Heart left ventricle (tissue), 16 donors: ENCODE data around the gene PLEKHG3. TPM values are rescaled to one million over a fixed set of nuclear protein-coding genes. Genes with fewer than 3 reads are reported as not detected.

Experiments
- ATAC-seq, 4 donors: fragments of 200-7000 bp; cut with Tn5 transposase; one replicate each; pipeline ENCODE4 v1.9.1; 2020 to 2022; ENCODE audit warnings: moderate library complexity in 4 of 4, mild to moderate bottlenecking in 3 of 4, moderate number of reproducible peaks in 1 of 4
- DNase-seq, 5 donors: peaks; one replicate each; pipeline ENCODE4 v3.0.0-alpha.2; 2020
- H3K27ac ChIP-seq, 12 donors: fragments of 200-600 bp; sonication (generic) in 4 of 12; one replicate each; pipeline versions ENCODE4 v1.5.0 to v1.8.0; 2016 to 2022; ENCODE audit warnings: mild to moderate bottlenecking in 2 of 12
- H3K27me3 ChIP-seq, 9 donors: fragments of 200-600 bp; sonication (generic) in 2 of 9; one replicate each; pipeline versions ENCODE4 v1.5.1 to v1.8.0; 2016 to 2022; ENCODE audit warnings: mild to moderate bottlenecking in 3 of 9
- H3K36me3 ChIP-seq, 9 donors: fragments of 200-600 bp; sonication (generic) in 2 of 9; one replicate each; pipeline versions ENCODE4 v1.5.0 to v1.8.0; 2018 to 2022; ENCODE audit warnings: mild to moderate bottlenecking in 2 of 9
- H3K4me1 ChIP-seq, 12 donors: fragments of 200-600 bp; sonication (generic) in 4 of 12; one replicate each; pipeline versions ENCODE4 v1.5.0 to v1.8.0; 2016 to 2022; ENCODE audit warnings: mild to moderate bottlenecking in 3 of 12
- H3K4me3 ChIP-seq, 12 donors: fragments of 200-600 bp; sonication (generic) in 4 of 12; one replicate each; pipeline versions ENCODE4 v1.5.0 to v1.8.0; 2017 to 2022; ENCODE audit warnings: mild to moderate bottlenecking in 9 of 12, moderate library complexity in 4 of 12
- H3K9me3 ChIP-seq, 12 donors: fragments of 200-600 bp; sonication (generic) in 4 of 12; one replicate each; pipeline versions ENCODE4 v1.5.0 to v1.8.0; 2016 to 2022; ENCODE audit warnings: mild to moderate bottlenecking in 1 of 12
- CTCF ChIP-seq, 12 donors: fragments of 200-600 bp; sonication (generic) in 4 of 12; IDR thresholded peaks; one replicate each; pipeline versions ENCODE4 v1.5.0 to v1.8.0; 2018 to 2022; ENCODE audit warnings: antibody characterized with exemption in 12 of 12, mild to moderate bottlenecking in 5 of 12
- POLR2A ChIP-seq, 2 donors: fragments of 450-650 bp; IDR thresholded peaks; one replicate each; pipeline ENCODE4 v1.6.1; 2017; ENCODE audit warnings: antibody characterized with exemption in 2 of 2, mild to moderate bottlenecking in 2 of 2, moderate library complexity in 2 of 2
- WGBS, 4 donors: extraction: QIAGEN DNeasy Blood & Tissue Kit in 2 of 4; methylation state at CpG; one replicate each; pipeline versions ENCODE4 v1.1.5 to v1.1.7; 2013 to 2018; 5-methylcytosine and 5-hydroxymethylcytosine counted together
- intact Hi-C, 10 donors: fragments of 100-400 bp; cut with DNase I; formaldehyde crosslinking; loops; one replicate each; pipeline versions ENCODE4 v1.11.1 to v1.14.2; 2022
- polyA plus RNA-seq, 2 donors: library from polyadenylated mRNA; stranded (reverse); fragments of 200-250 nt; gene quantifications; one replicate each; pipeline ENCODE4 v1.2.3, GENCODE V29; 2013
- total RNA-seq, 9 donors: library from RNA; depleted of rRNA in 2 of 9; stranded (reverse); fragments of >200 nt in 2 of 9; fragmentation: NEBNext Ultra II Directional in 3 of 9; extraction: Animal tissue kit (Norgen Biotek cat#: 25700) in 3 of 9; gene quantifications; one replicate each; pipeline versions ENCODE4 v1.1.0 to v1.2.4, GENCODE V29; 2016 to 2023
- donor health status: ischemic (EF 13 %, LVEDD 7.1; RV severe dilation, severe dysfunction).
- donor health status: healthy with polysubstance abuse.
- donor health status: DM: no; HTN: yes; CAD: no.
- donor health status: DM: no; HTN: no; CAD: no.
- donor health status: ischemic (EF 25% LVEDD 6.9; RV normal size, moderate dysfunction).
- donor health status: ischemic (EF 25% LVEDD 5.7; RV mildly dilated, moderate dysfunction).
- donor health status: healthy.
- donor health status: DM: yes; HTN: yes; CAD: no.
- donor health status: ischemic (EF 35%, LVEDD 5.7; RV mildly dilated, moderate dysfunction).
- donor health status: nonischemic (EF 11% LVEDD 7.7; RV severe dilation, severe dysfunction).
- donor health status: DM: yes; HTN: yes; CAD: no.
- donor health status: PGD.
- donor health status: ischemic (EF 29% LVEDD 5.4; RV normal size, mild dysfunction).
- donor health status: nonischemic (EF 23%, LVEDD 6.1; RV moderate dilation, normal function).

The PLEKHG3 gene
- total and polyA plus RNA-seq, 11 donors = 7.0 to 34.3 (median 17.8) TPM

GRCh38 chr14:64743061-64743460 is 38.8 kb downstream of the PLEKHG3 start:
- DNase-seq (no peak), ATAC-seq (no peak)
- Histone ChIP-seq H3K27me3 (no peaks in the 10 kb centered on the region), H3K9me3 (no peaks in the 10 kb centered on the region), H3K27ac (no peak overlapping the region), H3K4me1 (peaks cover 0 to 24% (median 20%) of the 10 kb centered on the region in 12 donors), H3K36me3 (peaks cover 0 to 76% (median 70%) of the 10 kb centered on the region in 9 donors), H3K4me3 (no peak overlapping the region)
- no peak for TF ChIP-seq POLR2A (IDR thresholded peaks at IDR 0.05)
- TF ChIP-seq CTCF (IDR thresholded peaks at IDR 0.05) = no peak
- intact Hi-C loops = no loop called here
- WGBS, 4 donors = 96 to 97% (median 96%) methylated on average over 9 to 27 of the region's 27 CpGs

GRCh38 chr14:64745511-64746091 is 41.4 kb downstream of the PLEKHG3 start:
- H3K4me1 ChIP-seq = peaks cover 0 to 25% (median 20%) of the 10 kb centered on the region in 12 donors
- TF ChIP-seq POLR2A (IDR thresholded peaks at IDR 0.05) (no peak), CTCF (IDR thresholded peaks at IDR 0.05) (peak in 6 of 12 donors; percentile 17 to 40 (median 32))
- DNase-seq = no peak
- peak; percentile 27 to 51 (median 48) for ATAC-seq
- H3K27ac ChIP-seq = peak overlapping the region in 9 of 12 donors; percentile 26 to 65 (median 42)
- intact Hi-C loops = no loop called here
- no peaks in the 10 kb centered on the region for H3K9me3 ChIP-seq
- H3K4me3 ChIP-seq = no peak overlapping the region
- H3K27me3 ChIP-seq = no peaks in the 10 kb centered on the region
- H3K36me3 ChIP-seq = peaks cover 0 to 74% (median 63%) of the 10 kb centered on the region in 9 donors
- 49 to 57% (median 54%) methylated on average over 7 to 8 of the region's 8 CpGs for WGBS, 4 donors

GRCh38 chr14:64746298-64747250 is 42.4 kb downstream of the PLEKHG3 start:
- H3K27me3 ChIP-seq = no peaks in the 10 kb centered on the region
- H3K4me1 ChIP-seq = peaks cover 0 to 25% (median 20%) of the 10 kb centered on the region in 12 donors
- H3K9me3 ChIP-seq = no peaks in the 10 kb centered on the region
- TF ChIP-seq POLR2A (IDR thresholded peaks at IDR 0.05) (no peak), CTCF (IDR thresholded peaks at IDR 0.05) (no peak)
- H3K36me3 ChIP-seq = peaks cover 0 to 70% (median 53%) of the 10 kb centered on the region in 9 donors
- H3K27ac ChIP-seq = peak overlapping the region in 9 of 12 donors; percentile 5 to 73 (median 50)
- intact Hi-C loops = no loop called here
- 40 to 53% (median 45%) methylated on average over 12 of the region's 12 CpGs for WGBS, 4 donors
- ATAC-seq (peak in 3 of 4 donors; percentile 33 to 52 (median 36)), DNase-seq (peak in 2 of 5 donors; percentile 47 to 59)
- no peak overlapping the region for H3K4me3 ChIP-seq

GRCh38 chr14:64747327-64747726 is 43.1 kb downstream of the PLEKHG3 start:
- DNase-seq (no peak), ATAC-seq (no peak)
- H3K4me1 ChIP-seq = peaks cover 0 to 25% (median 20%) of the 10 kb centered on the region in 12 donors
- H3K36me3 ChIP-seq = peaks cover 0 to 64% (median 46%) of the 10 kb centered on the region in 9 donors
- no peak overlapping the region for H3K4me3 ChIP-seq
- TF ChIP-seq CTCF (IDR thresholded peaks at IDR 0.05) (no peak), POLR2A (IDR thresholded peaks at IDR 0.05) (no peak)
- H3K9me3 ChIP-seq = no peaks in the 10 kb centered on the region
- intact Hi-C loops = no loop called here
- peak overlapping the region in 4 of 12 donors; percentile 5 to 73 (median 26) for H3K27ac ChIP-seq
- H3K27me3 ChIP-seq = no peaks in the 10 kb centered on the region
- 79 to 94% (median 84%) methylated on average over 5 of the region's 5 CpGs for WGBS, 4 donors
